GM18867 (cell line): ENCODE data around the gene SH3BP4.

Experiments
- ATAC-seq: cut with Tn5 transposase; IDR thresholded peaks from one replicate; pipeline ENCODE4 v1.9.1; 2021; ENCODE audit warnings: mild to moderate bottlenecking, moderate library complexity; ENCODE audit not compliant: unreplicated experiment

The SH3BP4 gene

GRCh38 chr2:235032949-235033348, 81.1 kb downstream of the SH3BP4 start:
- ATAC-seq = no peak

- no peak for ATAC-seq
Measured at GRCh38 chr2:235034265-235035118, 82.7 kb downstream of the SH3BP4 start.

- ATAC-seq = no peak
Measured at GRCh38 chr2:235037604-235038166, 85.9 kb downstream of the SH3BP4 start.

GRCh38 chr2:235041221-235041917, 89.6 kb downstream of the SH3BP4 start:
- ATAC-seq = no peak

- no peak for ATAC-seq
Measured at GRCh38 chr2:235041918-235042575, 90.2 kb downstream of the SH3BP4 start.

- ATAC-seq = no peak
Measured at GRCh38 chr2:235042576-235043515, 91.0 kb downstream of the SH3BP4 start.

- no peak for ATAC-seq
Measured at GRCh38 chr2:235043762-235044500, 92.1 kb downstream of the SH3BP4 start.

GRCh38 chr2:235044501-235045271, 92.9 kb downstream of the SH3BP4 start:
- peak; percentile 15 for ATAC-seq

GRCh38 chr2:235045336-235045972, 93.6 kb downstream of the SH3BP4 start:
- ATAC-seq = peak; percentile 80

- ATAC-seq = no peak
Measured at GRCh38 chr2:235045973-235046343, 94.1 kb downstream of the SH3BP4 start.

GRCh38 chr2:235046589-235046988, 94.8 kb downstream of the SH3BP4 start:
- no peak for ATAC-seq

- no peak for ATAC-seq
Measured at GRCh38 chr2:235047171-235048160, 95.6 kb downstream of the SH3BP4 start.

- no peak for ATAC-seq
Measured at GRCh38 chr2:235048549-235048948, 96.7 kb downstream of the SH3BP4 start.

GRCh38 chr2:235049069-235049468, 97.3 kb downstream of the SH3BP4 start:
- ATAC-seq = no peak

GRCh38 chr2:235049719-235050118, 97.9 kb downstream of the SH3BP4 start:
- no peak for ATAC-seq

GRCh38 chr2:235050980-235051351, 99.1 kb downstream of the SH3BP4 start:
- ATAC-seq = no peak
